Thymus (tissue), 11 donors: ENCODE data around the gene PPEF2. TPM values are rescaled to one million over a fixed set of nuclear protein-coding genes. Genes with fewer than 3 reads are reported as not detected.
A peak's percentile ranks its signal among the peaks of the same experiment; 100 is the strongest.

Experiments
- DNase-seq, 9 donors: peaks; one replicate each; pipeline ENCODE4 v3.0.0-alpha.2; 2013; ENCODE audit warnings: low spot score in 9 of 9, low read depth in 6 of 9, missing footprints in 1 of 9
- H3K27ac ChIP-seq, 2 donors: one replicate each; pipeline ENCODE4 v1.5.1; 2013; ENCODE audit warnings: control low read depth in 1 of 2, low read depth in 1 of 2, low read length in 1 of 2, mild to moderate bottlenecking in 1 of 2, moderate library complexity in 1 of 2
- H3K27me3 ChIP-seq, 2 donors: one replicate each; pipeline ENCODE4 v1.5.1; 2013; ENCODE audit warnings: low read length in 1 of 2; ENCODE audit not compliant: control insufficient read depth in 2 of 2, insufficient read depth in 1 of 2
- H3K36me3 ChIP-seq, 2 donors: one replicate each; pipeline ENCODE4 v1.5.1; 2013; ENCODE audit warnings: low read length in 1 of 2, mild to moderate bottlenecking in 1 of 2, moderate library complexity in 1 of 2; ENCODE audit not compliant: control insufficient read depth in 2 of 2, insufficient read depth in 2 of 2
- H3K4me1 ChIP-seq, 2 donors: one replicate each; pipeline ENCODE4 v1.5.1; 2013; ENCODE audit warnings: low read length in 2 of 2; ENCODE audit not compliant: control insufficient read depth in 2 of 2, insufficient read depth in 2 of 2
- H3K4me3 ChIP-seq, 2 donors: one replicate each; pipeline ENCODE4 v1.5.1; 2013; ENCODE audit warnings: low read length in 2 of 2, control low read depth in 1 of 2, mild to moderate bottlenecking in 1 of 2
- H3K9me3 ChIP-seq, 2 donors: one replicate each; pipeline ENCODE4 v1.5.1; 2013; ENCODE audit warnings: low read length in 1 of 2, mild to moderate bottlenecking in 1 of 2; ENCODE audit not compliant: control insufficient read depth in 2 of 2, insufficient read depth in 1 of 2
- WGBS: extraction: QIAGEN DNeasy Blood & Tissue Kit; methylation state at CpG from one replicate; pipeline ENCODE4 v1.1.7; 2013; 5-methylcytosine and 5-hydroxymethylcytosine counted together
- polyA plus RNA-seq: library from polyadenylated mRNA; stranded (reverse); fragments of 200-250 nt; gene quantifications from one replicate; pipeline ENCODE4 v1.2.3, GENCODE V29; 2013
- total RNA-seq: library from RNA; stranded (reverse); fragments of 120-200 nt; gene quantifications from one replicate; pipeline ENCODE4 v1.2.4, GENCODE V29; 2013
- donor health status: healthy.

PPEF2 gene
- total and polyA plus RNA-seq, 2 donors: under 0.01 to 0.07 TPM

DNA sequence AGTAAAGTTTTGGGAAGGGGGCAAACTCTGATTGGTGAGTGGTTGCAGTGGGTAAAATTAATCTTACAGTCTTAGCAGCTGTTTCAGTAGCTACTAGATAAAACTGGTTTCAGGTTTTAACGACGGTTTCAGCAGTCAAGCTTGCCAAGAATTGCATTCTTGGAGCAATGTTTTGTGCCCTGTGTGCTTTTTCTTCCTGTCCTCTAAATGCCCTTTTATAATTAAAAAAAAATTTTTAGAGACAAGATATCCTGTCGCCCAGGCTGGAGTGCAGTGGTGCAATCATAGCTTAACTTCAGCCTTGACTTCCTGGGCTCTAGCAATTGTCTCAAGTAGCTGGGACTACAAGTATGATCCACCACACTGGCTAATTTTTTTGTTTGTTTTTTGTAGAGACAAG lies 6.3 kb upstream of the PPEF2 start:
- no peaks in the 10 kb centered on the region for H3K36me3 ChIP-seq
- H3K27ac ChIP-seq: no peak overlapping the region
- 74% methylated on average over 3 of the region's 3 CpGs for WGBS
- no peak overlapping the region for H3K4me3 ChIP-seq
- no peaks in the 10 kb centered on the region for H3K27me3 ChIP-seq
- H3K9me3 ChIP-seq: no peaks in the 10 kb centered on the region
- DNase-seq: no peak
- H3K4me1 ChIP-seq: no peaks in the 10 kb centered on the region

DNA sequence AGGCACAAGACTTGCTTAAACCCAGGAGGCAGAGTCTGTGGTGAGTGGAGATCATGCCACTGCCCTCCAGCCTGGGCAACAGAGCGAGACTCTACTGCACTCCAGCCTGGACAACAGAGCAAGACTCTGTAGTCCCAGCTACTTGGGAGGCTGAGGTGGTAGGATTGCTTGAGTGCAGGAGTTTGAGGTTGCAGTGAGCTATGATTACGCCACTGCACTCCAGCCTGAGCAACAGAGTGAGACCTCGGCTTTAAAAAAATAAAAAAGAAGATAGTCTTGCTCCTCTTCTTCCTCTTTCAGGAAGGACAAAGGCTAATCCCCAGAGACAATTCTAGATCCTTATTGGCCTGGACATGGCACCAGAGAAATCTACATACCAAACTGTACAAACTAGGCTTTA lies 5.7 kb upstream of the PPEF2 start:
- WGBS: 93% methylated on average over 3 of the region's 3 CpGs
- no peak for DNase-seq
- Histone ChIP-seq H3K9me3 (no peaks in the 10 kb centered on the region), H3K27ac (no peak overlapping the region), H3K27me3 (no peaks in the 10 kb centered on the region), H3K4me3 (no peak overlapping the region), H3K36me3 (no peaks in the 10 kb centered on the region), H3K4me1 (no peaks in the 10 kb centered on the region)

DNA sequence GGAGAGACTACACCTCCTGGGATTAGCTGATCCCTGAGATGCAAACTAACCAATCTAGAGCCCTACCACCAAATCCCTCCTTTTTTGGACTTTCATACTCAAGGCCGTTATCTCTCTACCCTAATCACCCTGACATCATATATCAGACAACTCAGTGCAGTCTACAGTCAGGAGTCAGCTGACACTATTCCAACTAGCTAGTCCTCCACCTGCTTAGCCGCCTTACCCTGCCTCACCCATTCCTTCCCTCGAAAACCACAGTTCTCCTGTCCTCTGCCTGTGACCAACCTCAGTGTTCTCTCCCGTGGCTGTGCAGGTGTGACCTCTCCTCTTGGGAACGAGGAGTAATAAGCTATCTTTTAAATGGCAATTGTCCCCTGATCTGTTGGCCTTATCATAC lies 1.8 kb upstream of the PPEF2 start:
- Histone ChIP-seq H3K27ac (no peak overlapping the region), H3K4me3 (no peak overlapping the region), H3K27me3 (no peaks in the 10 kb centered on the region), H3K4me1 (no peaks in the 10 kb centered on the region), H3K9me3 (no peaks in the 10 kb centered on the region), H3K36me3 (no peaks in the 10 kb centered on the region)
- DNase-seq: no peak
- 34% methylated on average over 5 of the region's 5 CpGs for WGBS

DNA sequence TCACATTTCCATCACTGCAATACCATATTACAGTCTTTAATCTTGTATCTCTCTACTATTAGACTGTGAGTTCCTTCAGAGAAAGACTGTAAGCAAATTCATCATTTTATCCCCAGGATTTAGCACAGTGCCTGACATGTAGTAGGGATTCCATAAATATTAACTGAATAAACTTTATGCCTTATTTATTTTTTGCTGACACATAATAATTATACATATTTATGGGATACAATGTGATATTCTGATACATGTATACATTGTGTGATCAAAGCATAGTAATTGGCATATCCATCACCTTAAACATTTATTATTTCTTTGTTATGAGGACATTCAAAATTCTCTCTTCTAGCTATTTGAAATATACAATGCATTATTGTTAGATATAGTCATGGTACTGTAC lies 3.7 kb downstream of the PPEF2 start:
- H3K27ac ChIP-seq: no peak overlapping the region
- H3K27me3 ChIP-seq: no peaks in the 10 kb centered on the region
- H3K36me3 ChIP-seq: no peaks in the 10 kb centered on the region
- no peaks in the 10 kb centered on the region for H3K4me1 ChIP-seq
- H3K9me3 ChIP-seq: no peaks in the 10 kb centered on the region
- no peak overlapping the region for H3K4me3 ChIP-seq
- DNase-seq: no peak

DNA sequence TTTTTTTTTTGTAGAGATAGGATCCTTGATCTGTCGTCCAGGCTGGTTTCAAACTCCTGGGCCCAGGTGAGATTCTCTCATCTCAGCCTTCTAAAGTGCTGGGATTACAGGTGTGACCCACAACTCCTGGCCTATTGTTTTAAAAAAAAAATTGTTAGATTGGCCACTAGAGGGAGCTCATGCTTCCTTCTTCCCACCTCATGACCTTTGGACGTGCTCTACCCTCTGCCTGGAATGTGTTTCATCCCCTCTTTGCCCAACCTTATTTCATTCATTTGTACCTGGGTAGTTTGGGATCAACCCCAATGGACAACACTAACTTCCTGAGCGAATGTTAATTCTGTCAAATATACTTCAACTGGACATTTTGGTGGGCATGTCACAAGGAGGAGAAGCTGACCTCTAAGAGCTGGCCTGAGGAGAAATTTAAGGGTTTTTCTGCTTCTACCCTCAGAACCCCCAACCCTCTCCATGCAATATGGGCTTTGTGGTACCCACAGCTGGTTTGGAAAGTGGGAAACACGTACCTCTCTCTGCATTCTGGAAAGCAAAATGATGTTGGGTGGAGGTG lies 6.4 kb downstream of the PPEF2 start:
- Histone ChIP-seq H3K9me3 (no peaks in the 10 kb centered on the region), H3K27me3 (no peaks in the 10 kb centered on the region), H3K4me1 (no peaks in the 10 kb centered on the region), H3K4me3 (no peak overlapping the region), H3K36me3 (no peaks in the 10 kb centered on the region), H3K27ac (no peak overlapping the region)
- WGBS: 67% methylated on average over 4 of the region's 4 CpGs
- DNase-seq: peak; percentile 1 to 56 (median 29)

DNA sequence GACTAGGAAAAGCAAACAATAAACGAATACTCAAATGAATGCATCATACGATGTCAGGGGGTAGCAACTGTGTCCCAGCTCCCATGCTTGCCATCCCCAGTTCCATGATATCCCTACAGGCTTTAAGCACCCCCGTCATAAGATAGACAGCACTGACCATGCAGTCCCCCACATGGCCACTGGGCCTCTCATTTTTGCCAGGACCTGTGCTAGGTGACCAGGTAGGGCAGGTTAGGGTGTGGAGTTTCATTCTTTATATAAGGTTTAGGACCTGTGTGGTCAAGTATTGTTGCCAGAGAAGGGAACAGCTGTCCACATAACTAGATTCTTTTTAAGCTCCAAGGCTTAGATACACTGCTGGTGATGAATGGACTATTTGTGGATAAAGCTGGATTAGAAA lies 9.7 kb downstream of the PPEF2 start:
- Histone ChIP-seq H3K36me3 (no peaks in the 10 kb centered on the region), H3K27me3 (no peaks in the 10 kb centered on the region), H3K4me3 (no peak overlapping the region), H3K27ac (no peak overlapping the region), H3K9me3 (no peaks in the 10 kb centered on the region), H3K4me1 (no peaks in the 10 kb centered on the region)
- WGBS: 98% methylated on average over 3 of the region's 3 CpGs
- DNase-seq: no peak

DNA sequence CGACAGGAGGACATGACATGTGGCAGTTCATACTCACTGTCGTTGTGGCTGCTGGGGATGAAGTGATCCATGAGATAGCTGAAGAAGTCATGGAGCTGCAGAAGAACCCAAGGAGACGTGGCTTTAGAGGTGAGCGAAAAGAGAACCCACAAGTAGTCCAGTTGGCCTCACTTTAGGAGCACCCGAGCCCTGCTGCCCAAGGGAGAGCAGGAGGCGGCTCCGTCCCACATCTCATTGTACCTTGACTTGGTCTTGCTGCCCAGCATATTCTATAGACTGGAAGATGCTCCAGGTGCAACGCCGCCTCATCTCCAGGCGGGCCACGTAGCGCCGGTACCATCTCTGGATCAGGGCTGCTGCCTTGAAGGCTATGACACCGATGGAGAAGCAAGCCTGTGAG lies 10.6 kb downstream of the PPEF2 start:
- Histone ChIP-seq H3K27me3 (no peaks in the 10 kb centered on the region), H3K36me3 (no peaks in the 10 kb centered on the region), H3K4me1 (no peaks in the 10 kb centered on the region), H3K9me3 (no peaks in the 10 kb centered on the region), H3K4me3 (no peak overlapping the region), H3K27ac (no peak overlapping the region)
- DNase-seq: no peak
- whole genome bisulfite sequencing: 96% methylated on average over 14 of the region's 14 CpGs

DNA sequence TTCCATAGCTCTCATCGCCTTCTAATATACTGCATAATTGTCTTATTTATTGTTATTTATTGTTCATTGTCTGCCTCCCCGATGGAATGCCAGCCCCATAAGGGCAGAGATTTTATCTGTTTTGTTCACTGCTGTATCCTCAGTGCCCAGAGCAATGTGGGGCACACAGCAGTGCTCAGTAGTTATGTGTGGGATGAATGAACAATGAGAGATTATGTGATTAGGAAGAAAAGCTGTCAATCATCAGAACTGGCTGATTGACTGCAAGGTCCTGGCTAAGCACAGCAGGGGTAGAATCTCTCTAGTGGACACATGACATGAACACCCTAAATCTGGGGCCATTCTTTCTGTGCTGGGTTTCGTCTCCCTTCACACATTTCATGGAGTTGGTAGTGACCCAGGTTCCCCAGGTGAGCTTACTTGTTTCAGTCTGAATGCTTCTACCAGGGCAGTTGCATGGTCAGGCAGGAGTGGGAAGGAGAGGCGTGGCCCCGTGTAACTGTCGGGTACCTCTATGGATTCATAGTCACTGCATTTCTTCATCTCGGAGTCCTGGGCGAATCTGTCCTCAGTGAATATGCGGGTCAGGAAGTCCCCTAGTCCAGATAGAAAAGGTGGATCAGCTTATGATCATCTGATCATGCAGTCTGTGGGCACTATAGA lies 12.6 kb downstream of the PPEF2 start:
- Histone ChIP-seq H3K27ac (no peak overlapping the region), H3K4me1 (no peaks in the 10 kb centered on the region), H3K27me3 (peaks cover 0 to 5% of the 10 kb centered on the region in 2 donors), H3K9me3 (peaks cover 0 to 4% of the 10 kb centered on the region in 2 donors), H3K36me3 (no peaks in the 10 kb centered on the region), H3K4me3 (no peak overlapping the region)
- DNase-seq: no peak
- WGBS: 92% methylated on average over 9 of the region's 9 CpGs

DNA sequence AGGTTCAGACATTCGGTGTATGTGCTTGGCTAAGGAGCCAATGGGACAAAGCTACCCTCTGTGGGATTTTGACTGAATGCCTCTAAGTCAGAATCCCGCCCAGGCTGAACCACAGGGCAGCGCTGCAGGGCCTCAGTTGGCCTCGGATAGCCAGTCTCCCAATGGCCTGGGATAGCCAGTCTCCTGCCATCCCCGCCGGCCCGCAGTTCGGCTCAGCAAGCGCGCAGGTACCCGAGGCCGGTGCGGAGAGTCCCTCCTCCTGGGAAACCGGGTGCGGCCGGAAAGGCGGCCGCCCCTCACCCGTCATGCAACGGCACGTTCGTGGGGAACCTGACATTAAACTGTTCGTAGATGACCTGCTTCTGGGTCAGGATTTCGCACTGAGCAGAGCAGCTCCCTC lies 16.1 kb downstream of the PPEF2 start:
- no peaks in the 10 kb centered on the region for H3K36me3 ChIP-seq

More for the DNA sequence above, 16.1 kb downstream of the PPEF2 start:
- no peak for DNase-seq
- no peaks in the 10 kb centered on the region for H3K4me1 ChIP-seq
- peaks cover 0 to 5% of the 10 kb centered on the region in 2 donors for H3K27me3 ChIP-seq
- H3K9me3 ChIP-seq: peaks cover 0 to 4% of the 10 kb centered on the region in 2 donors
- 68% methylated on average over 24 of the region's 24 CpGs for WGBS
- no peak overlapping the region for H3K4me3 ChIP-seq
- no peak overlapping the region for H3K27ac ChIP-seq
